Psoas muscle (tissue), 8 donors: ENCODE measurements around the gene P2RY14. TPM values are rescaled to one million over a fixed set of nuclear protein-coding genes. Genes with fewer than 3 reads are reported as not detected.
A peak's percentile ranks its signal among the peaks of the same experiment; 100 is the strongest.
"Not testable (repeated sequence)": the region's sequence is repeated elsewhere in the genome, so short reads cannot be mapped to it uniquely, and the experiment has no call there.

Experiments used
- ATAC-seq, 4 donors: fragments of 200-7000 bp; cut with Tn5 transposase; one replicate each; pipeline ENCODE4 v1.9.1; 2020; ENCODE audit warnings: moderate library complexity in 3 of 4, mild to moderate bottlenecking in 2 of 4
- DNase-seq, 2 donors: peaks; one replicate each; pipeline ENCODE4 v3.0.0-alpha.2; 2020
- H3K27ac ChIP-seq: fragments of 200-600 bp; one replicate; pipeline ENCODE4 v1.8.0; 2022
- H3K27me3 ChIP-seq, 3 donors: fragments of 200-600 bp in 1 of 3; one replicate each; pipeline versions ENCODE4 v1.6.1 to v1.8.0; 2013 to 2022; ENCODE audit warnings: low read length in 2 of 3, mild to moderate bottlenecking in 2 of 3, moderate library complexity in 1 of 3; ENCODE audit not compliant: insufficient read depth in 3 of 3
- H3K36me3 ChIP-seq, 2 donors: fragments of 200-600 bp in 1 of 2; one replicate each; pipeline versions ENCODE4 v1.6.1 to v1.8.0; 2013 to 2022; ENCODE audit warnings: low read depth in 1 of 2, mild to moderate bottlenecking in 1 of 2, moderate library complexity in 1 of 2; ENCODE audit not compliant: insufficient read depth in 1 of 2
- H3K4me1 ChIP-seq: fragments of 200-600 bp; one replicate; pipeline ENCODE4 v1.8.0; 2022
- H3K4me3 ChIP-seq: fragments of 200-600 bp; one replicate; pipeline ENCODE4 v1.8.0; 2022; ENCODE audit warnings: mild to moderate bottlenecking
- H3K9me3 ChIP-seq: fragments of 200-600 bp; one replicate; pipeline ENCODE4 v1.8.0; 2022
- CTCF ChIP-seq: fragments of 200-600 bp; IDR thresholded peaks from one replicate; pipeline ENCODE4 v1.8.0; 2022; ENCODE audit warnings: antibody characterized with exemption
- WGBS, 3 donors: extraction: QIAGEN DNeasy Blood & Tissue Kit; methylation state at CpG; one replicate each; pipeline versions ENCODE4 v1.1.6 to v1.1.7; 2013; 5-methylcytosine and 5-hydroxymethylcytosine counted together
- intact Hi-C, 2 donors: fragments of 100-400 bp; cut with DNase I; formaldehyde crosslinking; loops; one replicate each; pipeline versions ENCODE4 v1.11.0 to v1.14.2; 2022
- polyA plus RNA-seq, 3 donors: library from polyadenylated mRNA; stranded (reverse); fragments of 200-250 nt; gene quantifications; one replicate each; pipeline ENCODE4 v1.2.3, GENCODE V29; 2013
- total RNA-seq, 4 donors: library from RNA; stranded (reverse); fragmentation: NEBNext Ultra II Directional in 2 of 4; extraction: Animal tissue kit (Norgen Biotek cat#: 25700) in 2 of 4; gene quantifications; one replicate each; pipeline versions ENCODE4 v1.2.1 to v1.2.4, GENCODE V29; 2021 to 2023
- donor health status: healthy with polysubstance abuse.
- donor health status: DM: no; HTN: no; CAD: no; lungs with moderate emphysema.
- donor health status: Bipolar disorder and iron deficiency.
- donor health status: healthy.
- donor health status: DM: yes; HTN: yes; CAD: no.
- donor health status: DM: no; HTN: no; CAD: no.
- donor health status: DM: no; HTN: no; CAD: no.
- donor health status: DM: yes; HTN: yes; CAD: no.

The P2RY14 gene
- total and polyA plus RNA-seq, 7 donors = 0.55 to 1.9 (median 1.2) TPM

- Histone ChIP-seq H3K9me3 (no peaks in the 10 kb centered on the region), H3K27me3 (no peaks in the 10 kb centered on the region), H3K4me1 (peaks cover 12% of the 10 kb centered on the region), H3K36me3 (no peaks in the 10 kb centered on the region), H3K4me3 (no peak overlapping the region), H3K27ac (no peak overlapping the region)
- TF ChIP-seq CTCF = no peak
- no peak for ATAC-seq
- WGBS, 3 donors = 81 to 87% (median 84%) methylated on average over 2 of the region's 2 CpGs
- no peak for DNase-seq
- intact Hi-C loops = loop anchor here in 1 of 2 donors (5.0 kb wide), 1 partner anchor 34 kb away; no protein-coding TSS in a partner anchor
Measured at GRCh38 chr3:151178208-151178845, 100.0 kb downstream of the P2RY14 start.

- Histone ChIP-seq H3K4me3 (no peak overlapping the region), H3K27ac (no peak overlapping the region), H3K36me3 (no peaks in the 10 kb centered on the region), H3K4me1 (peaks cover 2% of the 10 kb centered on the region), H3K27me3 (no peaks in the 10 kb centered on the region), H3K9me3 (no peaks in the 10 kb centered on the region)
- ATAC-seq (no peak), DNase-seq (no peak)
- intact Hi-C loops = loop anchor here in 1 of 2 donors (5.0 kb wide), 1 partner anchor 36 kb away; no protein-coding TSS in a partner anchor
- TF ChIP-seq CTCF = no peak
- WGBS, 3 donors = 84 to 93% (median 90%) methylated on average over 2 of the region's 2 CpGs
Measured at GRCh38 chr3:151175952-151176351, 102.4 kb downstream of the P2RY14 start.

- DNase-seq = no peak
- ATAC-seq = no peak
- peaks cover 17% of the 10 kb centered on the region for H3K4me1 ChIP-seq
- intact Hi-C loops = no loop called here
- no peak overlapping the region for H3K27ac ChIP-seq
- H3K36me3 ChIP-seq = no peaks in the 10 kb centered on the region
- WGBS, 3 donors = 76 to 87% (median 80%) methylated on average over 2 of the region's 2 CpGs
- TF ChIP-seq CTCF = no peak
- H3K4me3 ChIP-seq = no peak overlapping the region
- no peaks in the 10 kb centered on the region for H3K9me3 ChIP-seq
- H3K27me3 ChIP-seq = no peaks in the 10 kb centered on the region
Measured at GRCh38 chr3:151174351-151174750, 104.0 kb downstream of the P2RY14 start.

- DNase-seq (no peak), ATAC-seq (no peak)
- TF ChIP-seq CTCF = no peak
- intact Hi-C loops = no loop called here
- H3K9me3 ChIP-seq = no peaks in the 10 kb centered on the region
- no peaks in the 10 kb centered on the region for H3K36me3 ChIP-seq
- peak overlapping the region; percentile 84 for H3K27ac ChIP-seq
- H3K27me3 ChIP-seq = no peaks in the 10 kb centered on the region
- WGBS, 3 donors = 44 to 60% (median 57%) methylated on average over 5 of the region's 5 CpGs
- H3K4me3 ChIP-seq = no peak overlapping the region
- peaks cover 22% of the 10 kb centered on the region for H3K4me1 ChIP-seq
Measured at GRCh38 chr3:151171145-151171757, 107.1 kb downstream of the P2RY14 start.

GRCh38 chr3:151169948-151170679 is 108.2 kb downstream of the P2RY14 start:
- ATAC-seq (peak; percentile 21 to 47 (median 38)), DNase-seq (peak; percentile 37 to 70)
- WGBS, 3 donors = 41 to 61% (median 41%) methylated on average over 8 to 9 of the region's 9 CpGs
- H3K9me3 ChIP-seq, H3K27me3 ChIP-seq, H3K36me3 ChIP-seq, H3K4me3 ChIP-seq: not testable (repeated sequence)
- Histone ChIP-seq H3K27ac (peak overlapping the region; percentile 84), H3K4me1 (peaks cover 22% of the 10 kb centered on the region)
- intact Hi-C loops = loop anchor here (2.0 to 5.0 kb wide), 3 partner anchors 57 to 113 kb away; no protein-coding TSS in a partner anchor
